H1 (cell line): ENCODE results near the gene SYTL2. TPM values are rescaled to one million over a fixed set of nuclear protein-coding genes. Genes with fewer than 3 reads are reported as not detected.

Experiments used
- CHD7 ChIP-seq: fragments of 300-600 bp; sonication (generic); IDR thresholded peaks from 2 replicates; pipeline ENCODE4 v1.7.1; 2012; ENCODE audit warnings: low read length, moderate library complexity, mild to moderate bottlenecking, inconsistent platforms; ENCODE audit not compliant: insufficient replicate concordance
- polyA plus RNA-seq, 7 experiments: library from polyadenylated mRNA; depleted of rRNA in 3 of 7; stranded (reverse) in 5 of 7; unstranded in 2 of 7; fragments of >200 nt in 5 of 7; fragments of 200-250 nt in 2 of 7; gene quantifications; 1 replicate in 5 of 7; 2 replicates in 1 of 7; 4 replicates in 1 of 7; pipeline versions ENCODE4 v1.2.1 to v1.2.3, GENCODE V29; 2011 to 2013; ENCODE audit warnings: missing spikeins in 2 of 7, mixed read lengths in 2 of 7
- total RNA-seq: library from RNA; stranded (reverse); fragmentation: NEBNext Ultra II Directional; extraction: Animal tissue kit (Norgen Biotek cat#: 25700); gene quantifications from 2 replicates; pipeline ENCODE4 v1.2.1, GENCODE V29; 2021

SYTL2 gene
- total and polyA plus RNA-seq, 2 of the 8 experiments (the other 6 are each of a cell fraction or from before 2014, with no cell fraction given): 1.3 to 9.1 TPM

- no peak for TF ChIP-seq CHD7
Observed at GRCh38 chr11:85847436-85847835, 36.5 kb upstream of the SYTL2 start (continued).
